SKM-1 treated with dmso at 0.1 percent for 144 hours (cell line): ENCODE measurements around the gene PPP1R37.

Experiments used
- DNase-seq: peaks from one replicate; lab custom pipeline; 2025; ENCODE audit not compliant: unreplicated experiment; lab: John Stamatoyannopoulos, UW

PPP1R37 gene

GRCh38 chr19:45070861-45071544 is 22.0 kb upstream of the PPP1R37 start:
- no peak for DNase-seq

- no peak for DNase-seq
These were observed 21.4 kb upstream of the PPP1R37 start for GRCh38 chr19:45071545-45071938.

GRCh38 chr19:45071969-45072790 is 20.8 kb upstream of the PPP1R37 start:
- DNase-seq = no peak

- DNase-seq = no peak
These were observed 18.2 kb upstream of the PPP1R37 start for GRCh38 chr19:45074744-45075300.

- peak; percentile 75 for DNase-seq
These were observed 17.5 kb upstream of the PPP1R37 start for GRCh38 chr19:45075301-45076028.

- peak; percentile 23 for DNase-seq
These were observed 16.7 kb upstream of the PPP1R37 start, which contains the start of gene ZNF296 for GRCh38 chr19:45076029-45076850. Gene ZNF296 (minus strand): TSS chr19:45076478. CDS start chr19:45076373, 105 bp downstream.

GRCh38 chr19:45076851-45077730 is 15.9 kb upstream of the PPP1R37 start:
- DNase-seq = no peak

GRCh38 chr19:45078390-45079062 is 14.5 kb upstream of the PPP1R37 start:
- peak; percentile 2 for DNase-seq

- DNase-seq = peak; percentile 9
These were observed 13.7 kb upstream of the PPP1R37 start, which contains the start of gene GEMIN7 for GRCh38 chr19:45079063-45079910. Gene GEMIN7 (plus strand): TSS chr19:45079260. CDS start chr19:45090115, 10,855 bp downstream.

- no peak for DNase-seq
These were observed 13.0 kb upstream of the PPP1R37 start for GRCh38 chr19:45079911-45080370.

GRCh38 chr19:45082170-45082569 is 10.8 kb upstream of the PPP1R37 start:
- DNase-seq = no peak

- no peak for DNase-seq
These were observed 6.5 kb upstream of the PPP1R37 start for GRCh38 chr19:45086480-45086879.

- DNase-seq = no peak
These were observed 5.4 kb upstream of the PPP1R37 start for GRCh38 chr19:45087531-45087930.

- DNase-seq = no peak
These were observed 2.9 kb upstream of the PPP1R37 start for GRCh38 chr19:45090034-45090433.

GRCh38 chr19:45090606-45091005 is 2.4 kb upstream of the PPP1R37 start:
- no peak for DNase-seq

GRCh38 chr19:45091031-45091923 is 1.7 kb upstream of the PPP1R37 start:
- no peak for DNase-seq

- DNase-seq = no peak
These were observed 1.2 kb downstream of the PPP1R37 start for GRCh38 chr19:45094137-45094536.
